NCI-H2081 treated with DMSO at 0.1 percent for 48 hours (cell line): Measurements from ENCODE around the gene RDM1.
"Not testable (repeated sequence)": the region's sequence is repeated elsewhere in the genome, so short reads cannot be mapped to it uniquely, and the experiment has no call there.

Source experiments
- DNase-seq: peaks from one replicate; lab custom pipeline; 2025; lab: John Stamatoyannopoulos, UW

Gene RDM1

DNA sequence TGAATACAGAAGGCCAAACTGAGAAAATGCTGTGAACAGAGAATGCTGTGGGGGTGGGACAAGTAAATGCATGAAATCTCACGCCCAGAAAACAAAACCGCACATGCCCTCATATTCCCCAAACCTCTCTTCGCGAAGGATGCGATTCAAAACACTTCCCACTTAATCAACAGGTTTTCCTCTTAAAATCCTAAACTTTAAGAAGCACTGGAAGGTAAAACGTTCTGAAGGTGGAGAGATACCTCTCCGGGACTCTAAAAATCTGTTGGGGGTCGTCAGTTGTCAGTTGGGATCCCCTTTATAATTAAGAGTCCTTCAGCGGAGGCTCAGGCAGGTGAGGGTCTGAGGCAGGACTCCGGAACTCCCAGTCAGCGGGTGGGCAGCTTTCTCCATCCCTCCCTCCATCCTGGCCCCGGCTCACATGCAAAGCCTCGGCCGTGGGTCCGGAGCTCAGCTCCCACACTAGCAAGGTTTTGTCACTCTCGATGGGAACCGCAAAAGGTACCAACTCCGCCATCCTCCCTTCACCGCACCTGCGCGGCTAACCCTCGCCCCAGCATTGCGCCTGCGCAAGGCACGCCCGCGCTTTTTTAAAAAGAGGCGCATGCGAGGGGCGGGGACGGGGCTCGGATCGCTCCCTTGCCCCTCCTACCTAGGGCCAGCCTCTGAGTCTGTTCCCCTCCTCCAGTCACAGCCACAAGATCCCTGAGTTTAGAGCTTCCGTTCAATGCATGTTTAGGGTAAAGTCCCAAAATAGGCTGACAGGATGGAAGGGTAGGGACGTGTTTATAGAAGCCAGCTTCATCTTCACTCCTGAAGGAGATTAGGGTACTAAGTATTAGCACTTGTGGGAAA lies at the start of gene RDM1:
RDM1 (minus strand) TSS at position 563 of the 855 bp plus-strand sequence; CDS start at position 517, 46 bp downstream.
- peak; percentile 68 for DNase-seq

GRCh38 chr17:35978346-35978745 lies 47.8 kb upstream of the RDM1 start:
- no peak for DNase-seq

DNA sequence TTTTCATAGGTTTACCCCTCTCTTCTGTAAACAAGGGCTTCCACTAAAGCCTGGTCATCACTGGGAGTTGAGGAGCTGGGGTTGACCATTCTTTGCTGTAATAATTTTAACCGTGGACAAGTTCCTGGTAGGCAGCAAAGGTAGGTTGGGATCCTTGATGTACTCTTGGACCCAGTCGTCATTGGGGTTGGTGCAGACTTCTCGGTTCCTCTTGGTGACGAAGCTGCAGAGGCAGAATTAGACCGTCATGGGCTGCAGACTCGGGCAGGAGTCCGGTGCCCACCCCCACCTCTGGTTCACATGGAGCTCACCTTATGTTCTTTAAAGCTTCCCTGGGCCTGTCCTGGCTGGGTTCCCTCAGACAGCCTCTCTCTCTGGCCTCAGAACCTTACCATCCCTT lies 46.9 kb upstream of the RDM1 start:
- DNase-seq = no peak

GRCh38 chr17:35973333-35974260 lies 43.0 kb upstream of the RDM1 start:
- DNase-seq = no peak

DNA sequence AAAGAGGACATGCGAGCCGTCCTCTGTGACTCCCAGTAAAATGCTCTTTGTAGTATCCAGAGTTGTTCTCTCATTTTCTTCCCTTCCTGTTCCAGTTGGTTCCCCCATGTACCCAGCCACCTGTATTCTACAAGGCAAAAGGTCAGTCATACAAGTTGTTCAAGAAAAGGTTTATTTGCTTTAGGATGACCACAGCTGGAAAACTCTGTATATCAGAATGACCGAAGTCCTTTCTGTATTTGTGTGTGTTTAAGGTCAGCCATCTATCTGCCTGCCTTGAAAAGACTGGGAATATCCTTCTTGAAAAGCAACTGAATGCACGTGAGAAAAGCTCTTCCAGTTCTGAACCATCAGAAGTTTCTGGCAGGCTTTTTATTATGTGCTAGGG lies 42.4 kb upstream of the RDM1 start:
- DNase-seq = no peak

DNA sequence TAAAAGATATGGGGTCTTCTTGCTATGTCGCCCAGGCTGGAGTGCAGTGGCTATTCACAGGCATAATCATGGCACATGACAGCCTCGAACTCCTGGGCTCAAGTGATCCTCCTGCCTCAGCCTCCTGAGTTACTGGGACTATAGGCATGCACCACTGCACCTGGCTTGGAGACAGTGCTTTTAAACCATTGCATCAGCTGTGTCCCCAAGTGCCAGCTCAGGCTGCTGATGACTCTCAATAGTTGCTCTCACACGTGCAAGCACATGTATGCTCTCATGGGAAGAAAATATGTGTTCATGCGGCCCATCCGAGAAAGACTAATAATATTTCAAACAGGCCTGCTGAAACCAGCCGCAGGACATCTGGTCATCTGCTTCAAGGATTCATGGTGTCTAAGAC lies 42.0 kb upstream of the RDM1 start:
- DNase-seq = no peak

DNA sequence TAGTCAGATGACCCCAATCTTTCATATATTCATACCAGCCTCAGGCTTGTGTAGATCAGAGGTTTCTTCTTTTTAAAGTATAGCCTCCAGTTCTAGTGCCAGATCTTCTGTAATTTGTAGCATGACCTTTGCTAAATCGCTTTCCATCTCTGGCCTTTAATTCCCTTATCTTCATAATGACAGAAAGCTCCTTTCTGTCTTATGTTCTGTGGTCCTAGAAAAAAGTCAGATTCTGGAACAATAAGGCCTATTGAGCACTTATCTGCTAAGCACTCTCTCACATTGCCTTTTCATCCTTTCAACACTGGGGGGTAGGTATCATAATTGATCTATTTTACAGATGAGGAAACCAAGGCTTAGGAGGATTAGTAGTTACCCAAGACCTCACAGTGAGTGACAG lies 41.5 kb upstream of the RDM1 start:
- DNase-seq = no peak

- DNase-seq = peak; percentile 39
These were observed 39.2 kb upstream of the RDM1 start for GRCh38 chr17:35969558-35970380.

- DNase-seq = no peak
These were observed 38.0 kb upstream of the RDM1 start for GRCh38 chr17:35968520-35969054.

GRCh38 chr17:35965272-35965671 lies 34.7 kb upstream of the RDM1 start:
- no peak for DNase-seq

- DNase-seq = no peak
These were observed 33.1 kb upstream of the RDM1 start for GRCh38 chr17:35963663-35964062.

GRCh38 chr17:35953720-35954119 lies 23.1 kb upstream of the RDM1 start:
- no peak for DNase-seq

- DNase-seq = no peak
These were observed 18.8 kb upstream of the RDM1 start for GRCh38 chr17:35949401-35949800.

- DNase-seq = no peak
These were observed 17.5 kb upstream of the RDM1 start for GRCh38 chr17:35948092-35948491.

DNA sequence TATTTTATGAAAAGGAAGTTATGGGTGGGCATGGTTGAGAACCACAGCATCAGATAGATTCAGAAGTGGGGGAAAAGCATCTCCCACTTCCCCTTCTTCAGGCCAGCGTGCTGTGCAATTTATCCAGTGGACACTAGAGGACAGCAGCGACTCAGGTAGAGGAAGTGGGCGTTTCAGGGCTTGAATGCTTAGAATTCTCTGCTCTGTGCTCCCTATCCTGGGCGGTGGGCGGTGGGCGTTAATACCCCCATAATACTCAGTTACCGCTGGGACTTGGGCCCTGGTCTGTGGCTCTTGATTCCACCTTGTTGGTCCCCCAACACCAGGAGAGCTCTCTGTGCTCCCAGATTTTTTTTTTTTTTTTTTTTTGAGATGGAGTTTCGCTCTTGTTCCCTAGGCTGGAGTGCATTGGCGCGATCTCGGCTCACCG lies 16.6 kb upstream of the RDM1 start:
- DNase-seq = peak; percentile 5

DNA sequence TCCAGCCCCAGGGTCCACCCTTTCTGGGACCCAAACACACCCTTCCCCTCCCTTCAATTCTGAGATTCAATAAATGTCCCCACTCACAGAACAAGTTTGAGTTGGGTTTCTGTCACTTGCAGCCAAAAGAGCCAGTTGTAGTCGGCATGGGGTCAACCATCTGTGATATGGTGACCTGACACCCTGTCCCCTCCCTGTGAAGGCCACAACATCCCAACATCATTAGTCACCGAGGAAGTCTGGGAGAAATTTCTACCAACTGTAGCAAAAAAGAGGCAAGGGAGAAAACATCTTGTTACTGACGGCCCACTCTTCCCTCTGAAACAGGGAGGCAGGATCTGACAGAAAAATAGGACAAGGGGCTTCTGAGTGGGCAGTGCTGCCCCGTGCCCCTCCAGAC lies 13.6 kb upstream of the RDM1 start:
- DNase-seq = no peak

DNA sequence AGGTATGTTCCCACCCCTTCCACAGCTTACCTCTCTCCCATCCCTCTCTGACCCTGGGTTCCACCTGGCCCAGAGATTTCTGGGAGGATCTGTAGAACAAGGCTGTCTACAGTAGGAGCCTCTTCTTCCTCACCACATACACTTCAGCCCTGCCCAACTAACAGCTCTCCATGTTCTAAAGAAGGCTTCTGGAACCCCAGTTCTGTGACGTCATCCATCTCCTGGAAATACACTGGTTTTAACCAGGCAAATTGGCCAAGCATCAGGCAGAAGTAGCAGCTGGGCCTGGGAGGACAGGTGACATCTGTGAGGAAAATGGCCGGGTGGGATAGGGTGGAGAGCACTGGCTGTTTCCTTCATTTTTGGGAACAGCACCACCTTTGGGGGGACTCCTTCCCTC lies 13.0 kb upstream of the RDM1 start, which contains the start of gene LYZL6:
LYZL6 (minus strand) TSS at position 177 of the 400 bp plus-strand sequence. CDS start 4,357 bp downstream, outside the sequence.
- DNase-seq = no peak

- DNase-seq = no peak
These were observed 12.1 kb upstream of the RDM1 start for GRCh38 chr17:35942588-35943186.

GRCh38 chr17:35938492-35938891 lies 7.9 kb upstream of the RDM1 start:
- DNase-seq = not testable (repeated sequence)

- no peak for DNase-seq
These were observed 5.5 kb upstream of the RDM1 start for GRCh38 chr17:35936063-35936462.

DNA sequence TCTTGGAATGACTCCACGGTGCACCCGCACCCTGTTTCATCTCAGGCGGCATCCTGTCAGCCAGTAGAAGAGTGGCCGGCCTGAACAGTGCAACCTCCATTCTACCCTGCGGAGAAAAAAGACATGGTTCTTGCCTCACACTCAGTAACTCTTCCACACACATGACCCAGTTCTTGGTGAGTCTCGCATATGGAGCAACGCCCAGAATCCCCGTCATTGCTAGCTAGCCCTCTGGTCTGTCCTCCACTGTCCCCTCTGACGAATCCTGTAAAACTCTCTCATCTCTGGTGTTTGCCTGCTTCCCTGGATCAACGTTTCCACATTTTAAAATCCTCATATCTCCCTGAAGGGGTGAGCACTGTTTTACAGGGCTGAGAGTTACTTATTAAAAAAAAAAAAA lies 4.2 kb upstream of the RDM1 start:
- no peak for DNase-seq
